ENCODE measurements around the gene FAM124B. TPM values are rescaled to one million over a fixed set of nuclear protein-coding genes. Genes with fewer than 3 reads are reported as not detected.

The FAM124B gene
- total and polyA plus RNA-seq, 2 of the 8 experiments (the other 6 are each of a cell fraction or from before 2014, with no cell fraction given), result 2.1 to 2.6 TPM

DNA sequence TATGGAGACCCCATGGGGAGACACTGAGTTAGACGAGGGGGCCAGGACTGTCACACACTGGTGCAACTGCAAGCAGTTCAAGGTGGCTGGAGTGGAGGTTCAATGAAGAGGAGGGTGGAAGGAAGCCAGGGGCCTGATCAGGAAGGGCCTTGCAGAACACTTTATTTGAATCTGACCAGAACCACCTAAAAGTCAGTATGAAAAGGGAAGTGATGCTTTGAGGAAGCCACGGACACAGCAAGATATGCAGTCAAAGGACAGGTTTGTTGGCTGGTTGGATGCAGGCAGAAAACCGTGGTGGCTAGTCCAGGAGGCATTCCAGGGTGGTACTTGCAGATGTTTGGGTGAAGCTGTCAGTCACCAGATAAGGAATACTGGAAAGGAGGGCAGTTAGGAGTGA is 3.5 kb upstream of the FAM124B start:
- Histone ChIP-seq H3K9me3 (ENCODE audit: insufficient read depth in 2 of 2, low read depth in 1 of 2, low read length in 1 of 2) (peaks cover 9 to 13% of the 10 kb centered on the region in 2 experiments; a peak in 3 of 4 replicates), H3K56ac (replicated peaks; ENCODE audit: insufficient read length, low read depth, low read length) (no peak overlapping the region), H3K27ac (ENCODE audit: low read depth, low read length) (no peak overlapping the region), H3K14ac (ENCODE audit: insufficient read length) (no peak overlapping the region), H2BK12ac (ENCODE audit: low read depth, low read length) (no peak overlapping the region), H3K4me2 (ENCODE audit: insufficient read depth in 1 of 2, low read depth in 2 of 2, low read length in 2 of 2) (no peak overlapping the region), H2BK5ac (ENCODE audit: low read depth, low read length) (no peak overlapping the region), H2AK5ac (ENCODE audit: low read depth, low read length) (no peak overlapping the region), H2BK15ac (ENCODE audit: low read length) (no peak overlapping the region), H3K79me2 (ENCODE audit: control insufficient read depth in 1 of 2, insufficient read depth in 2 of 2, low read length in 2 of 2) (no peaks in the 10 kb centered on the region), H3K4me3 (ENCODE audit: extremely low read depth in 1 of 4, insufficient read depth in 2 of 4, low read depth in 3 of 4, low read length in 4 of 4) (no peak overlapping the region), H3K36me3 (ENCODE audit: control insufficient read depth in 2 of 4, insufficient read depth in 4 of 4, low read length in 3 of 4) (no peaks in the 10 kb centered on the region), H2BK120ac (replicated peaks; ENCODE audit: low read depth, low read length) (no peak overlapping the region), H3K23me2 (ENCODE audit: low read depth, low read length) (no peaks in the 10 kb centered on the region), H2AFZ (ENCODE audit: low read length) (no peak overlapping the region), H4K8ac (ENCODE audit: extremely low read depth, insufficient read depth, low read length) (no peak overlapping the region; the same call in 1 of the 2 replicates), H3K9ac (replicated peaks in 1 of 4; ENCODE audit: extremely low read depth in 1 of 4, low read depth in 3 of 4, low read length in 3 of 4) (no peak overlapping the region), H3K4ac (replicated peaks; ENCODE audit: insufficient read length, low read depth, low read length) (no peak overlapping the region), H3K18ac (ENCODE audit: extremely low read depth, low read length) (no peak overlapping the region), H4K5ac (ENCODE audit: insufficient read length, low read depth, low read length) (no peak overlapping the region), H2BK20ac (ENCODE audit: low read length) (no peak overlapping the region), H3K23ac (ENCODE audit: insufficient read length) (no peak overlapping the region), H4K91ac (replicated peaks; ENCODE audit: insufficient read length, low read length) (no peak overlapping the region), H4K20me1 (replicated peaks in 1 of 2; ENCODE audit: control insufficient read depth in 1 of 2, insufficient read depth in 2 of 2, low read length in 2 of 2) (no peaks in the 10 kb centered on the region), H3K79me1 (ENCODE audit: low read depth, low read length) (no peaks in the 10 kb centered on the region; the same call in 1 of the 2 replicates), H3K27me3 (replicated peaks in 1 of 4; ENCODE audit: control insufficient read depth in 3 of 4, extremely low read depth in 1 of 4, insufficient read depth in 3 of 4, low read length in 3 of 4) (no peaks in the 10 kb centered on the region), H3K4me1 (replicated peaks in 1 of 4; ENCODE audit: control insufficient read depth in 3 of 4, insufficient read depth in 4 of 4, low read length in 3 of 4) (peaks cover 0 to 2% (median 0%) of the 10 kb centered on the region in 4 experiments; a peak in 1 of 7 replicates)
- FAIRE-seq (no peak), DNase-seq (ENCODE audit: low read depth in 1 of 2, low spot score in 2 of 2) (no peak)
- ChIA-PET CTCF (ENCODE audit: partially characterized antibody) (no interaction called here), POLR2A (ENCODE audit: partially characterized antibody) (no interaction called here)
- 83% methylated on average over 3 of the region's 3 CpGs; no CpG with 5 or more reads in 1 of the 2 experiments for WGBS, 2 experiments (ENCODE audit: extremely low coverage in 1 of 2, insufficient coverage in 1 of 2, insufficient read length in 1 of 2, insufficient replicate concordance in 2 of 2, low coverage in 1 of 2, low lambda C conversion rate in 2 of 2, missing lambda C conversion rate in 1 of 2)
- TF ChIP-seq JUND (IDR thresholded peaks at IDR 0.05; ENCODE audit: low read length) (no peak), TAF7 (optimal IDR thresholded peaks at IDR 0.05; ENCODE audit: borderline replicate concordance, low read depth, low read length) (no peak), SP2 (IDR thresholded peaks at IDR 0.05; ENCODE audit: low read length) (no peak), ATF3 (IDR thresholded peaks at IDR 0.05; ENCODE audit: insufficient read depth, low read depth, low read length) (no peak), KDM5A (IDR thresholded peaks at IDR 0.05; ENCODE audit: low read length) (no peak), SIN3A (conservative IDR thresholded peaks at IDR 0.05 in 1 of 2, IDR thresholded peaks at IDR 0.05 in 1 of 2; ENCODE audit: low read depth in 1 of 2, low read length in 2 of 2) (no peak), SAP30 (IDR thresholded peaks at IDR 0.05; ENCODE audit: insufficient read depth, insufficient replicate concordance, low read length) (no peak), EP300 (IDR thresholded peaks at IDR 0.05; ENCODE audit: borderline replicate concordance in 1 of 2, low read depth in 2 of 2, low read length in 2 of 2) (no peak)

All from H1 (cell line).